GM19035 (cell line): ENCODE measurements around the gene NT5DC3.

Experiments used
- ATAC-seq: cut with Tn5 transposase; IDR thresholded peaks from one replicate; pipeline ENCODE4 v1.9.1; 2021; ENCODE audit not compliant: unreplicated experiment

The NT5DC3 gene

GRCh38 chr12:103785243-103786031 lies 55.6 kb downstream of the NT5DC3 start:
- no peak for ATAC-seq

- ATAC-seq = no peak
Observed at GRCh38 chr12:103783744-103784664, 57.0 kb downstream of the NT5DC3 start.

GRCh38 chr12:103782399-103782798 lies 58.6 kb downstream of the NT5DC3 start:
- no peak for ATAC-seq

- ATAC-seq = no peak
Observed at GRCh38 chr12:103780992-103781391, 60.0 kb downstream of the NT5DC3 start.

- ATAC-seq = no peak
Observed at GRCh38 chr12:103780093-103780440, 61.0 kb downstream of the NT5DC3 start.

- ATAC-seq = no peak
Observed at GRCh38 chr12:103779410-103780092, 61.5 kb downstream of the NT5DC3 start.

- no peak for ATAC-seq
Observed at GRCh38 chr12:103778781-103779180, 62.3 kb downstream of the NT5DC3 start.

- no peak for ATAC-seq
Observed at GRCh38 chr12:103774977-103775560, 66.0 kb downstream of the NT5DC3 start.

GRCh38 chr12:103773109-103773910 lies 67.7 kb downstream of the NT5DC3 start:
- ATAC-seq = no peak

- no peak for ATAC-seq
Observed at GRCh38 chr12:103772367-103773108, 68.5 kb downstream of the NT5DC3 start.

- no peak for ATAC-seq
Observed at GRCh38 chr12:103771466-103771865, 69.6 kb downstream of the NT5DC3 start.

GRCh38 chr12:103769240-103769945 lies 71.6 kb downstream of the NT5DC3 start:
- no peak for ATAC-seq

GRCh38 chr12:103768467-103769123 lies 72.4 kb downstream of the NT5DC3 start:
- ATAC-seq = no peak

- no peak for ATAC-seq
Observed at GRCh38 chr12:103766028-103766427, 75.0 kb downstream of the NT5DC3 start.

GRCh38 chr12:103765322-103765721 lies 75.7 kb downstream of the NT5DC3 start:
- no peak for ATAC-seq

- ATAC-seq = no peak
Observed at GRCh38 chr12:103762473-103762872, 78.6 kb downstream of the NT5DC3 start.

GRCh38 chr12:103758310-103759089 lies 82.5 kb downstream of the NT5DC3 start:
- ATAC-seq = no peak

GRCh38 chr12:103757248-103757647 lies 83.8 kb downstream of the NT5DC3 start:
- no peak for ATAC-seq
